K562 (cell line): ENCODE measurements around the gene ZNF391. TPM values are rescaled to one million over a fixed set of nuclear protein-coding genes. Genes with fewer than 3 reads are reported as not detected.

ENCODE experiments used
- ARID1B ChIP-seq: fragments of 450-650 bp; IDR thresholded peaks from 2 replicates; pipeline ENCODE4 v1.6.1; 2016; ENCODE audit warnings: antibody characterized with exemption, mild to moderate bottlenecking, inconsistent platforms
- CBFA2T2 ChIP-seq: fragments of 450-650 bp; conservative IDR thresholded peaks from 2 replicates; pipeline ENCODE4 v1.6.1; 2017; ENCODE audit warnings: mild to moderate bottlenecking
- CLOCK ChIP-seq: fragments of 250-450 bp; sonication (Bioruptor Pico); IDR thresholded peaks from 2 replicates; pipeline ENCODE4 v1.4.0; 2020; ENCODE audit warnings: mild to moderate bottlenecking, moderate library complexity, borderline replicate concordance
- ELK1 ChIP-seq: sonication (generic); formaldehyde crosslinking; IDR thresholded peaks from 2 replicates; pipeline ENCODE4 v1.8.1; 2022; ENCODE audit warnings: missing genetic modification reagents
- GABPB2 ChIP-seq: fragments of 250-450 bp; sonication (Bioruptor Pico); conservative IDR thresholded peaks from 2 replicates; pipeline ENCODE4 v1.5.1; 2021; ENCODE audit warnings: mild to moderate bottlenecking
- HNRNPH1 ChIP-seq: fragments of 200-400 bp; formaldehyde crosslinking; optimal IDR thresholded peaks from 2 replicates; pipeline ENCODE3; 2017; ENCODE audit warnings: low read depth, mild to moderate bottlenecking, low read length, moderate library complexity
- MBD2 ChIP-seq: sonication (generic); IDR thresholded peaks from 2 replicates; pipeline ENCODE4 v1.6.1; 2016; ENCODE audit warnings: low read depth, borderline replicate concordance
- NELFE ChIP-seq: IDR thresholded peaks from 2 replicates; pipeline ENCODE4 v1.6.1; 2011; ENCODE audit warnings: mild to moderate bottlenecking; ENCODE audit not compliant: insufficient read depth, insufficient read length
- POU5F1 ChIP-seq: fragments of 150-350 bp; IDR thresholded peaks from 2 replicates; pipeline ENCODE4 v1.6.1; 2014; ENCODE audit warnings: borderline replicate concordance, low read length, low read depth, mild to moderate bottlenecking; ENCODE audit not compliant: partially characterized antibody
- SETDB1 ChIP-seq: IDR thresholded peaks from one replicate; pipeline ENCODE4 v1.6.1; 2012; ENCODE audit warnings: low read length, control low read depth, inconsistent platforms
- SMARCE1 ChIP-seq: fragments of 450-650 bp; IDR thresholded peaks from 2 replicates; pipeline ENCODE4 v1.7.1; 2016; ENCODE audit warnings: mild to moderate bottlenecking
- SOX6 ChIP-seq: fragments of 450-650 bp; IDR thresholded peaks from 2 replicates; pipeline ENCODE4 v1.6.1; 2014; ENCODE audit warnings: mild to moderate bottlenecking
- SRSF3 ChIP-seq: fragments of 200-400 bp; formaldehyde crosslinking; IDR thresholded peaks from 2 replicates; pipeline ENCODE4 v1.6.1; 2016; ENCODE audit warnings: mild to moderate bottlenecking, low read length, moderate library complexity; ENCODE audit not compliant: insufficient read depth
- ZNF140 ChIP-seq: fragments of 250-450 bp; sonication (Bioruptor Pico); IDR thresholded peaks from 2 replicates; pipeline ENCODE4 v1.8.0; 2021; ENCODE audit warnings: moderate library complexity, mild to moderate bottlenecking, inconsistent platforms
- polyA plus RNA-seq, 8 experiments: library from polyadenylated mRNA; depleted of rRNA in 4 of 8; stranded (reverse) in 5 of 8; unstranded in 3 of 8; fragments of >200 nt; fragmentation: Nextera tagmentation in 2 of 8; fragmentation: Illumina TruSeq in 1 of 8; extraction: Ambion mirVana in 2 of 8; extraction: Trizol in 1 of 8; gene quantifications; 2 replicates each; pipeline versions ENCODE4 v1.2.1 to v1.2.3, GENCODE V29; 2011 to 2014; ENCODE audit warnings: inconsistent platforms in 1 of 8, missing spikeins in 1 of 8
- total RNA-seq, 7 experiments: library from RNA; depleted of rRNA in 6 of 7; stranded (reverse); fragments of >200 nt in 6 of 7; fragmentation: Illumina TruSeq in 2 of 7; extraction: Trizol in 2 of 7; gene quantifications; 2 replicates each; pipeline versions ENCODE4 v1.2.1 to v1.2.3, GENCODE V29; 2011 to 2021; ENCODE audit warnings: low replicate concordance in 1 of 7

The ZNF391 gene
- total and polyA plus RNA-seq, 9 of the 15 experiments (the other 6 are each of a cell fraction or from before 2014, with no cell fraction given) = 2.3 to 10.1 (median 5.8) TPM

- peak; percentile 64 for TF ChIP-seq ARID1B
- TF ChIP-seq SETDB1 = no peak
- TF ChIP-seq CLOCK = no peak
- TF ChIP-seq POU5F1 = no peak
- no peak for TF ChIP-seq SRSF3
- TF ChIP-seq NELFE = no peak
- no peak for TF ChIP-seq HNRNPH1
- TF ChIP-seq SMARCE1 = peak; percentile 52; the same call in 1 of the 2 replicates
- no peak for TF ChIP-seq MBD2
- TF ChIP-seq GABPB2 (CRISPR knock-in tag) = no peak
- no peak for TF ChIP-seq ELK1
- TF ChIP-seq CBFA2T2 = no peak
- TF ChIP-seq ZNF140 (CRISPR knock-in tag) = no peak
- TF ChIP-seq SOX6 = 0 out of 2 replicates have a peak, but pooled peaks have one; percentile 26
- TF ChIP-seq, all 486 proteins: peak for 12
Observed at GRCh38 chr6:27415898-27416297, 27.3 kb downstream of the ZNF391 start (continued).
